GM13976 (cell line): ENCODE measurements around the gene TMEM86A.

ENCODE experiments used
- DNase-seq: peaks from one replicate; pipeline ENCODE4 v3.0.0; 2012; ENCODE audit warnings: low spot score
- in situ Hi-C: fragments of 300-500 bp; cut with MboI; formaldehyde crosslinking; loops from one replicate; pipeline ENCODE4 v1.12.0; 2022; ENCODE audit warnings: low sequenced_read_pairs, mixed read lengths, inconsistent platforms; ENCODE audit not compliant: unreplicated experiment
- TF ChIP-seq, protein P1 (sequence below): IDR thresholded peaks from 2 replicates; pipeline ENCODE4 v1.5.1; 2012; ENCODE audit warnings: borderline replicate concordance, mild to moderate bottlenecking; ENCODE audit not compliant: insufficient read depth; ENCODE audit errors: extremely low read depth, missing control alignments, control extremely low read depth

The TMEM86A gene

DNA sequence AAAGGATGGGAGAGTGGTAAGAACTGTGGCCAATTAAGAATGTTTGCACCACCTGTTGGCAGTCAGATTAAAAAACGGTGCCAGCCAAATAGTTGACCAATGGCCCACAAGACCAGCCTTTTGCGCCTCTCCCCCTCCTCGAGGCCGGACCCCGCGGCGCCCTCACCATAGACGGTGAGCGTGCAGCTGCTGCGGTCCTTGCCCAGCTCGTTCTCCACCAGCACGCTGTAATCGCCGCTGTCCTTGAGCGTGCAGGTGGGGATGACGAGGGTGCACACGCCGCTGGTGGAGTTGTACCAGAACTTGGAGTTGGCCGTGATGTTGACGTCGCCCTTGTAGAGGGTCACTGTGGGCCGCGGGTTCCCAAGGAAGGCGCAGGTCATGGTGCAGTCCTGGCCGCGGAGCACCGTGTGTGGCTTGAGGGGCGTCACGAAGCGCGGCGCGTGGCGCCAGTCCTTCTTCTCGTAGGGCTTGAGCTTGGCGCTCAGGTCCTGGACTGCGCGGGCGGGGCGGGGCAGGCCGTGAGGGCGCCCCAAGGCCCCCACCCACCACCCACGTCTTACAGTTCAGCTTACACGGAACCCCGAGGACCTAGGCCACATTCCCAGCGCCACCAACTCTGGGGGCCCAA, 7.2 kb downstream of the TMEM86A start:
- no peak for DNase-seq
- TF ChIP-seq, protein P1, sequence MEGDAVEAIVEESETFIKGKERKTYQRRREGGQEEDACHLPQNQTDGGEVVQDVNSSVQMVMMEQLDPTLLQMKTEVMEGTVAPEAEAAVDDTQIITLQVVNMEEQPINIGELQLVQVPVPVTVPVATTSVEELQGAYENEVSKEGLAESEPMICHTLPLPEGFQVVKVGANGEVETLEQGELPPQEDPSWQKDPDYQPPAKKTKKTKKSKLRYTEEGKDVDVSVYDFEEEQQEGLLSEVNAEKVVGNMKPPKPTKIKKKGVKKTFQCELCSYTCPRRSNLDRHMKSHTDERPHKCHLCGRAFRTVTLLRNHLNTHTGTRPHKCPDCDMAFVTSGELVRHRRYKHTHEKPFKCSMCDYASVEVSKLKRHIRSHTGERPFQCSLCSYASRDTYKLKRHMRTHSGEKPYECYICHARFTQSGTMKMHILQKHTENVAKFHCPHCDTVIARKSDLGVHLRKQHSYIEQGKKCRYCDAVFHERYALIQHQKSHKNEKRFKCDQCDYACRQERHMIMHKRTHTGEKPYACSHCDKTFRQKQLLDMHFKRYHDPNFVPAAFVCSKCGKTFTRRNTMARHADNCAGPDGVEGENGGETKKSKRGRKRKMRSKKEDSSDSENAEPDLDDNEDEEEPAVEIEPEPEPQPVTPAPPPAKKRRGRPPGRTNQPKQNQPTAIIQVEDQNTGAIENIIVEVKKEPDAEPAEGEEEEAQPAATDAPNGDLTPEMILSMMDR = no peak
- in situ Hi-C loops = no loop called here

GRCh38 chr11:18706330-18707243, 8.0 kb downstream of the TMEM86A start:
- TF ChIP-seq, protein P1 = no peak
- in situ Hi-C loops = no loop called here
- peak; percentile 60 for DNase-seq

- in situ Hi-C loops = no loop called here
- TF ChIP-seq, protein P1 = no peak
- no peak for DNase-seq
Observed at GRCh38 chr11:18707811-18708340, 9.3 kb downstream of the TMEM86A start.

DNA sequence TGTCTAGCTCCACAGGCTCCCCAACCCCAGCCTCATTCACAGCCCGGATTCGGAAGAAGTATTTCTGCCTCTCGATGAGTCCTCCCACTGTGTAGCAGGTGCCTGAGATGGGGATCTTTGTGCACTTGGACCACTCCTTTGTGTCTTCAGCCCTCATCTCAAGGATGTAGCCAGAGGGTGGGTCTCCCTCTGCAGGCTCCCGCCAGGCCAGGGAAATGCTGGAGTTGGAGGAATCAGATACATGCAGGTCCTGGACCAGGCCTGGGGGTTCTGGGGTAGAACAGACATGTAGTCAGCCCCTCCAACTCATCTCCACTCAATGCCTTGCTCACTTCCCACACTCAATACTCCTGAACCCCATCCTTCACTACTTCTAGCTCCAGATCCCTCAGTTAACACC, 10.8 kb downstream of the TMEM86A start:
- in situ Hi-C loops = no loop called here
- DNase-seq = no peak
- TF ChIP-seq, protein P1 = no peak

DNA sequence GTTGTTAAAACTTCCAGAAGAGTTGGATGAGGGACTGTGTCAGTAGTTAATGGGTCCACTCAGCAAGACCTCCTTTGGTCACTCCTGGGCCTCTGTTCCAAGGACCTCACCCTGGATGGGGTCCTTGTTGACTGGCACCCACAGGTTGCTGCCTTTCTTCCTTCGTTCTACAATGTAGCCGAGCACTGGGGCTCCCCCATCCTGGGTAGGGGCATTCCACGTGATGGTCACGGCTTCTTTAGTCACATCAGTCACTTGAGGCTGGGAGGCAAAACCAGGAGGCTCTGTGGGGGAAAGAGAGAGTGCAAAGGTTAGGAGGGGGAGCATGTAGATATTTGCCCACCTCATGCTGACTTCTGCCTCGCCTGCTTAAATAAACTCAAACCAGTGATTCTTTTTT, 12.0 kb downstream of the TMEM86A start:
- no peak for DNase-seq
- TF ChIP-seq, protein P1 = no peak
- in situ Hi-C loops = no loop called here

DNA sequence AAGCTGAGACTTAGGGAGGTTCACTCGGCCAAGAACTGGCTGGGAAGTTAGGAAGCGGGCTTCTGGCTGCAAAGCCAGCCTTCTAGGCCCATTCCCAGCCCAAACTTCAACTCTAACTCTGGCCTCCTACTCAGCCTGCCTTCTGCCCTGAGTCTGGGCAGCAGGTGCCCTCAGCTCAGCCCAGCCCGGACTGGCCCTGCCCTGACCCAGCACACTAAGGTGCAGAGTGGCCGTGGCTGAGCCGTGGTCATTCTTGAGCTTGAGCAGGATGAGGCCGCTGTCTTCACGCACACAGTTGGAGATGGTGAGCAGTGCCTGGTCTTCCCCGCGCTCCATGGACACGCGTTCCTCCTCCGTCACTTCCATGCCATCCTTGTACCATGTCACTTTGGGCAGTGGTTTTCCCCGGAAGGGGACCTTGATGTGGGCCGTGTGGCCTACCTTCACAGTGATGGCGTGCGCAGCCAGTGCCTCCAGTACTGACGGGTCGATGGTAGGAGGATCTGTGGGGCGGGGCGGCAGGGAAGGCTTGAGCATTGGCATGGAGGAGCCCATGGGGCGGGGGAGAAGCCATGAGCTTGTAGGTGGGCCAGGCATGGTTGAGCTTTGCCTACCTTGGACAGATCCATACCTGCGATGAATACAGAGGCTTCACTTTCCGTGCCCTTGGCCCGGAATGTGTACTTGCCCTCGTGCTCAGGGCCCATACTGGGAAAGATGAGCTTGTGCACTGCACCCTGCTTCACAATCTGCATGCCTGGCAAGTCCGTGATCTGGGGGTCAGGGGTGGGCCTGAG, 15.3 kb downstream of the TMEM86A start:
- in situ Hi-C loops = no loop called here
- no peak for DNase-seq
- TF ChIP-seq, protein P1 = no peak
